ENCODE measurements around the gene ACSM5.
A peak's percentile ranks its signal among the peaks of the same experiment; 100 is the strongest.

Gene ACSM5

GRCh38 chr16:20385844-20386832 lies 23.2 kb upstream of the ACSM5 start:
- Histone ChIP-seq H3K4me1 (ENCODE audit: insufficient read depth, low read length) (no peaks in the 10 kb centered on the region), H3K27me3 (ENCODE audit: insufficient read depth, low read length) (no peaks in the 10 kb centered on the region), H3K27ac (ENCODE audit: low read length) (no peak overlapping the region), H3K9me3 (ENCODE audit: insufficient read depth, low read depth, low read length) (no peaks in the 10 kb centered on the region), H3K4me3 (ENCODE audit: low read length) (peak overlapping the region; percentile 67), H3K36me3 (ENCODE audit: insufficient read depth, low read depth, low read length) (no peaks in the 10 kb centered on the region), H3K9ac (ENCODE audit: low read depth, low read length) (peak overlapping the region; percentile 63; the same call in 1 of the 2 replicates)

- no peaks in the 10 kb centered on the region for H3K9me3 ChIP-seq (ENCODE audit: insufficient read depth, low read depth, low read length)
- no peaks in the 10 kb centered on the region for H3K4me1 ChIP-seq (ENCODE audit: insufficient read depth, low read length)
- H3K9ac ChIP-seq (ENCODE audit: low read depth, low read length): no peak overlapping the region
- no peaks in the 10 kb centered on the region for H3K36me3 ChIP-seq (ENCODE audit: insufficient read depth, low read depth, low read length)
- H3K27ac ChIP-seq (ENCODE audit: low read length): no peak overlapping the region
- H3K27me3 ChIP-seq (ENCODE audit: insufficient read depth, low read length): no peaks in the 10 kb centered on the region
- no peak overlapping the region for H3K4me3 ChIP-seq (ENCODE audit: low read length)
These were observed 21.4 kb upstream of the ACSM5 start for GRCh38 chr16:20387978-20388377.

DNA sequence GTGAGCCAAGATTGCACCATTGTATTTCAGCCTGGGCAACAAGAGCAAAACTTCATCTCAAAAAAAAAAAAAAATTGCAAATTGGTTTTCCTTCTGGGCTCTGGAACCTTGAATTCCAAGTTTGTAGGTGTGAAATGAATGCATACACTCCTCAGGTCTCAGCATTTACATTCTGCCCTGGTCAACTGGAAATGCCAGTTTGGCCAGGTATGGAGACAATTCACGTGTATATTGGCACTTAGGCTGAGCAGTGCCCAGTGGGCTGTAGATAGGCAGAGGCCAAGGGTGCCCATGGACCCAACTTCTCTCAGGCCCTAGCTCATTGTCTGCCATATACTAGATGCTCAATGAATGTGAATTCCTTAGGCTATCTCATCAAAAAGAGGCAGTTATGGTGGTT lies 20.5 kb upstream of the ACSM5 start:
- no peaks in the 10 kb centered on the region for H3K36me3 ChIP-seq (ENCODE audit: insufficient read depth, low read depth, low read length)
- H3K27ac ChIP-seq (ENCODE audit: low read length): no peak overlapping the region
- no peaks in the 10 kb centered on the region for H3K27me3 ChIP-seq (ENCODE audit: insufficient read depth, low read length)
- H3K9ac ChIP-seq (ENCODE audit: low read depth, low read length): no peak overlapping the region
- H3K9me3 ChIP-seq (ENCODE audit: insufficient read depth, low read depth, low read length): no peaks in the 10 kb centered on the region
- H3K4me1 ChIP-seq (ENCODE audit: insufficient read depth, low read length): no peaks in the 10 kb centered on the region
- H3K4me3 ChIP-seq (ENCODE audit: low read length): no peak overlapping the region

- Histone ChIP-seq H3K27ac (ENCODE audit: low read length) (no peak overlapping the region), H3K4me1 (ENCODE audit: insufficient read depth, low read length) (no peaks in the 10 kb centered on the region), H3K36me3 (ENCODE audit: insufficient read depth, low read depth, low read length) (no peaks in the 10 kb centered on the region), H3K9ac (ENCODE audit: low read depth, low read length) (no peak overlapping the region), H3K9me3 (ENCODE audit: insufficient read depth, low read depth, low read length) (no peaks in the 10 kb centered on the region), H3K27me3 (ENCODE audit: insufficient read depth, low read length) (no peaks in the 10 kb centered on the region), H3K4me3 (ENCODE audit: low read length) (no peak overlapping the region)
These were observed 18.3 kb upstream of the ACSM5 start for GRCh38 chr16:20391045-20391444.

- H3K9me3 ChIP-seq (ENCODE audit: insufficient read depth, low read depth, low read length): no peaks in the 10 kb centered on the region
- H3K4me3 ChIP-seq (ENCODE audit: low read length): no peak overlapping the region
- no peaks in the 10 kb centered on the region for H3K4me1 ChIP-seq (ENCODE audit: insufficient read depth, low read length)
- no peaks in the 10 kb centered on the region for H3K27me3 ChIP-seq (ENCODE audit: insufficient read depth, low read length)
- H3K36me3 ChIP-seq (ENCODE audit: insufficient read depth, low read depth, low read length): no peaks in the 10 kb centered on the region
- H3K27ac ChIP-seq (ENCODE audit: low read length): no peak overlapping the region
- H3K9ac ChIP-seq (ENCODE audit: low read depth, low read length): no peak overlapping the region
These were observed 15.3 kb upstream of the ACSM5 start for GRCh38 chr16:20393801-20394577.

GRCh38 chr16:20395946-20396345 lies 13.4 kb upstream of the ACSM5 start:
- no peaks in the 10 kb centered on the region for H3K4me1 ChIP-seq (ENCODE audit: insufficient read depth, low read length)
- H3K9ac ChIP-seq (ENCODE audit: low read depth, low read length): no peak overlapping the region
- H3K9me3 ChIP-seq (ENCODE audit: insufficient read depth, low read depth, low read length): no peaks in the 10 kb centered on the region
- no peak overlapping the region for H3K4me3 ChIP-seq (ENCODE audit: low read length)
- H3K27me3 ChIP-seq (ENCODE audit: insufficient read depth, low read length): no peaks in the 10 kb centered on the region
- no peaks in the 10 kb centered on the region for H3K36me3 ChIP-seq (ENCODE audit: insufficient read depth, low read depth, low read length)
- no peak overlapping the region for H3K27ac ChIP-seq (ENCODE audit: low read length)

GRCh38 chr16:20396846-20397467 lies 12.4 kb upstream of the ACSM5 start:
- Histone ChIP-seq H3K4me3 (ENCODE audit: low read length) (no peak overlapping the region), H3K4me1 (ENCODE audit: insufficient read depth, low read length) (no peaks in the 10 kb centered on the region), H3K9ac (ENCODE audit: low read depth, low read length) (no peak overlapping the region), H3K36me3 (ENCODE audit: insufficient read depth, low read depth, low read length) (no peaks in the 10 kb centered on the region), H3K27me3 (ENCODE audit: insufficient read depth, low read length) (no peaks in the 10 kb centered on the region), H3K9me3 (ENCODE audit: insufficient read depth, low read depth, low read length) (no peaks in the 10 kb centered on the region), H3K27ac (ENCODE audit: low read length) (no peak overlapping the region)

- Histone ChIP-seq H3K9ac (ENCODE audit: low read depth, low read length) (no peak overlapping the region), H3K27me3 (ENCODE audit: insufficient read depth, low read length) (no peaks in the 10 kb centered on the region), H3K9me3 (ENCODE audit: insufficient read depth, low read depth, low read length) (no peaks in the 10 kb centered on the region), H3K4me1 (ENCODE audit: insufficient read depth, low read length) (no peaks in the 10 kb centered on the region), H3K36me3 (ENCODE audit: insufficient read depth, low read depth, low read length) (no peaks in the 10 kb centered on the region), H3K27ac (ENCODE audit: low read length) (no peak overlapping the region), H3K4me3 (ENCODE audit: low read length) (no peak overlapping the region)
These were observed 11.8 kb upstream of the ACSM5 start for GRCh38 chr16:20397468-20398074.

DNA sequence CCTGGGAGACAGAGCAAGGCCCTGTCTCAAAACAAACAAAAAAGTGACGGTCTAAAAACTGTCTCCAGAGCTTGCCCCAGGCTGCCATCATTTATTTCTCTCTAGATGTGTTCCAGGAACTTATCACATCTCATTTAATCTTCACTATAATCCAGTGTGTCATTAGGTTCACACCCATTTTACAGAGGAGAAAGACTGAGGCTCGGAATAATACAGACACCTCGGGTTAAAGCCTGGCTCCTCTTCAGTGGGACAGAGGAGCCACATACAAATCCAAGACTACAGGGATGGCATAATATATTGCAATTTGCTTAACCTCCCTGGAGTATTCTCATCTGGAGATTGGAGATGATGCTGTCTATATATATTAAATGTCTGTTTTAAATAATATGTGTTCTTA lies 10.7 kb upstream of the ACSM5 start:
- no peak overlapping the region for H3K27ac ChIP-seq (ENCODE audit: low read length)
- H3K27me3 ChIP-seq (ENCODE audit: insufficient read depth, low read length): no peaks in the 10 kb centered on the region
- H3K9ac ChIP-seq (ENCODE audit: low read depth, low read length): no peak overlapping the region
- H3K36me3 ChIP-seq (ENCODE audit: insufficient read depth, low read depth, low read length): no peaks in the 10 kb centered on the region
- no peaks in the 10 kb centered on the region for H3K9me3 ChIP-seq (ENCODE audit: insufficient read depth, low read depth, low read length)
- H3K4me1 ChIP-seq (ENCODE audit: insufficient read depth, low read length): no peaks in the 10 kb centered on the region
- no peak overlapping the region for H3K4me3 ChIP-seq (ENCODE audit: low read length)

GRCh38 chr16:20399185-20399584 lies 10.1 kb upstream of the ACSM5 start:
- no peak overlapping the region for H3K9ac ChIP-seq (ENCODE audit: low read depth, low read length)
- no peaks in the 10 kb centered on the region for H3K36me3 ChIP-seq (ENCODE audit: insufficient read depth, low read depth, low read length)
- H3K9me3 ChIP-seq (ENCODE audit: insufficient read depth, low read depth, low read length): no peaks in the 10 kb centered on the region
- H3K27me3 ChIP-seq (ENCODE audit: insufficient read depth, low read length): no peaks in the 10 kb centered on the region
- no peak overlapping the region for H3K27ac ChIP-seq (ENCODE audit: low read length)
- H3K4me1 ChIP-seq (ENCODE audit: insufficient read depth, low read length): no peaks in the 10 kb centered on the region
- no peak overlapping the region for H3K4me3 ChIP-seq (ENCODE audit: low read length)

GRCh38 chr16:20401066-20401465 lies 8.3 kb upstream of the ACSM5 start:
- Histone ChIP-seq H3K4me3 (ENCODE audit: low read length) (no peak overlapping the region), H3K9ac (ENCODE audit: low read depth, low read length) (no peak overlapping the region), H3K27ac (ENCODE audit: low read length) (no peak overlapping the region), H3K4me1 (ENCODE audit: insufficient read depth, low read length) (no peaks in the 10 kb centered on the region), H3K27me3 (ENCODE audit: insufficient read depth, low read length) (no peaks in the 10 kb centered on the region), H3K9me3 (ENCODE audit: insufficient read depth, low read depth, low read length) (no peaks in the 10 kb centered on the region), H3K36me3 (ENCODE audit: insufficient read depth, low read depth, low read length) (no peaks in the 10 kb centered on the region)

Measured in iPS-20b (cell line).